NB4 (cell line): ENCODE data around the gene NFYC.

Source experiments
- DNase-seq: peaks from one replicate; pipeline ENCODE4 v3.0.0; 2010; ENCODE audit warnings: low read depth
- H3K4me3 ChIP-seq: one replicate; pipeline ENCODE4 v1.5.1; 2011; ENCODE audit warnings: mild to moderate bottlenecking, low read depth, low read length, moderate library complexity
- MAX ChIP-seq: IDR thresholded peaks from 2 replicates; pipeline ENCODE4 v1.6.1; 2011; ENCODE audit warnings: low read depth, low read length
- MYC ChIP-seq: IDR thresholded peaks from 2 replicates; pipeline ENCODE4 v1.6.1; 2011; ENCODE audit warnings: low read depth, low read length
- POLR2A ChIP-seq: IDR thresholded peaks from 2 replicates; pipeline ENCODE4 v1.6.1; 2011; ENCODE audit warnings: mild to moderate bottlenecking; ENCODE audit not compliant: insufficient read length; ENCODE audit errors: extremely low read depth
- TF ChIP-seq, protein P1 (sequence below): IDR thresholded peaks from one replicate; pipeline ENCODE4 v1.5.1; 2012; ENCODE audit warnings: low read depth, low read length

NFYC gene

DNA sequence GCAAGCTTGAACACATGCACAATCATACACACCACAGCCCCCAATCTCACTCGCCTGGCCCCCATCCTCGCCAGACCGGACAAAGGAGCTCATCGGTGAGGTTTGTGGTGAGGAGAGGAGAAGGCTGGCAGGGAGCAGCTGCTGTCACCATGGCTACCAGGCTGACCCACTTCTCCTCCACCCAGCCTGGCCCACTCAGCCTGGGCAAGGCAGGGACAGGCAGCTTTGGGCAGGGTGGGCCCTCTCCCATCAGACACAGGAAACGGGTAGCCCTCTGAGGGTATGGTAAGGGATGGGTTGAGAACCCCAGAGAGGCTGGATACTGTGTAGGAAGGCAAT, 41.9 kb upstream of the NFYC start:
- no peak for TF ChIP-seq MAX
- no peak for TF ChIP-seq MYC
- TF ChIP-seq POLR2A = no peak
- TF ChIP-seq, protein P1, sequence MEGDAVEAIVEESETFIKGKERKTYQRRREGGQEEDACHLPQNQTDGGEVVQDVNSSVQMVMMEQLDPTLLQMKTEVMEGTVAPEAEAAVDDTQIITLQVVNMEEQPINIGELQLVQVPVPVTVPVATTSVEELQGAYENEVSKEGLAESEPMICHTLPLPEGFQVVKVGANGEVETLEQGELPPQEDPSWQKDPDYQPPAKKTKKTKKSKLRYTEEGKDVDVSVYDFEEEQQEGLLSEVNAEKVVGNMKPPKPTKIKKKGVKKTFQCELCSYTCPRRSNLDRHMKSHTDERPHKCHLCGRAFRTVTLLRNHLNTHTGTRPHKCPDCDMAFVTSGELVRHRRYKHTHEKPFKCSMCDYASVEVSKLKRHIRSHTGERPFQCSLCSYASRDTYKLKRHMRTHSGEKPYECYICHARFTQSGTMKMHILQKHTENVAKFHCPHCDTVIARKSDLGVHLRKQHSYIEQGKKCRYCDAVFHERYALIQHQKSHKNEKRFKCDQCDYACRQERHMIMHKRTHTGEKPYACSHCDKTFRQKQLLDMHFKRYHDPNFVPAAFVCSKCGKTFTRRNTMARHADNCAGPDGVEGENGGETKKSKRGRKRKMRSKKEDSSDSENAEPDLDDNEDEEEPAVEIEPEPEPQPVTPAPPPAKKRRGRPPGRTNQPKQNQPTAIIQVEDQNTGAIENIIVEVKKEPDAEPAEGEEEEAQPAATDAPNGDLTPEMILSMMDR = no peak
- no peak overlapping the region for H3K4me3 ChIP-seq
- DNase-seq = no peak

DNA sequence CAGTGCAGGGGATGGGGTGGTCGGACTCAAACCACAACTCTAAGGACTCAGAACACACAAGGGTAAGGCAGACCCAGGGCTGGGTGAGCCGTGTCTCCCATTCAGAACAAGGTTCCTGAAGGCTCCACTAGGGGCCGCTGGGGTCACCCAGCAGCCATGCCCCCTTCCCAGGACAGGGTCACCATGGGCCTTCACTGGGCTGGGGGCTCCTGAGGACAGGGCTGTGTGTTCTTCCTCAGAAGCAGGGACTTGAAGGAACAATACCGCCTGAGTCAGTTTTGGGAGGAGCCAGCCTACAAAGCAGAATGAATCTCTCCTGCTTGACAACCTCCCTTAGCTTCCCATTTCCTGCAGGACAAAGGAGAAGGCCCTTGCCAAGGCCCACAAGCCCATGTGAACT, 41.4 kb upstream of the NFYC start:
- DNase-seq = peak; percentile 24
- TF ChIP-seq, protein P1 = peak; percentile 46
- no peak for TF ChIP-seq MAX

GRCh38 chr1:40651138-40651857, 40.2 kb upstream of the NFYC start:
- DNase-seq = peak; percentile 24
- no peak overlapping the region for H3K4me3 ChIP-seq
- TF ChIP-seq, protein P1 = no peak
- no peak for TF ChIP-seq POLR2A
- no peak for TF ChIP-seq MYC
- TF ChIP-seq MAX = no peak

More for the DNA sequence above, 41.4 kb upstream of the NFYC start:
- H3K4me3 ChIP-seq = no peak overlapping the region

- TF ChIP-seq MAX (no peak), POLR2A (no peak), MYC (no peak)
- TF ChIP-seq, protein P1 = no peak
- H3K4me3 ChIP-seq = no peak overlapping the region
- no peak for DNase-seq
Measured at GRCh38 chr1:40652468-40652867, 39.0 kb upstream of the NFYC start.

GRCh38 chr1:40652979-40653378, 38.5 kb upstream of the NFYC start:
- TF ChIP-seq POLR2A = no peak
- TF ChIP-seq, protein P1 = no peak
- no peak for TF ChIP-seq MAX
- no peak for TF ChIP-seq MYC
- no peak for DNase-seq
- no peak overlapping the region for H3K4me3 ChIP-seq
